Endothelial cell (in vitro differentiated cells): ENCODE data around the gene XPO4. TPM values are rescaled to one million over a fixed set of nuclear protein-coding genes. Genes with fewer than 3 reads are reported as not detected.
A peak's percentile ranks its signal among the peaks of the same experiment; 100 is the strongest.

Experiments used
- DNase-seq: peaks from one replicate; pipeline ENCODE4 v3.0.0; 2021; ENCODE audit warnings: low spot score
- H3K27ac Mint-ChIP-seq: one replicate; pipeline ENCODE4 v1.8.0; 2021; ENCODE audit warnings: mixed read lengths, inconsistent platforms; ENCODE audit not compliant: unreplicated experiment
- H3K27me3 Mint-ChIP-seq: one replicate; pipeline ENCODE4 v1.8.0; 2021; ENCODE audit warnings: mild to moderate bottlenecking, moderate library complexity, mixed read lengths, inconsistent platforms; ENCODE audit not compliant: unreplicated experiment
- H3K36me3 Mint-ChIP-seq: one replicate; pipeline ENCODE4 v1.8.0; 2021; ENCODE audit warnings: mild to moderate bottlenecking, low read depth, mixed read lengths, inconsistent platforms; ENCODE audit not compliant: unreplicated experiment
- H3K4me1 Mint-ChIP-seq: one replicate; pipeline ENCODE4 v1.8.0; 2021; ENCODE audit warnings: mild to moderate bottlenecking, mixed read lengths, inconsistent platforms; ENCODE audit not compliant: unreplicated experiment
- H3K4me3 Mint-ChIP-seq: one replicate; pipeline ENCODE4 v1.8.0; 2021; ENCODE audit warnings: mild to moderate bottlenecking, mixed read lengths, inconsistent platforms; ENCODE audit not compliant: unreplicated experiment
- H3K9me3 Mint-ChIP-seq: one replicate; pipeline ENCODE4 v1.8.0; 2021; ENCODE audit warnings: mixed read lengths, inconsistent platforms; ENCODE audit not compliant: unreplicated experiment
- total RNA-seq: library from RNA; stranded (reverse); fragmentation: NEBNext Ultra II Directional; extraction: Animal tissue kit (Norgen Biotek cat#: 25700); gene quantifications from one replicate; pipeline ENCODE4 v1.2.1, GENCODE V29; 2021; ENCODE audit not compliant: unreplicated experiment
- TF ChIP-seq, protein P1 (sequence below): fragments of 200-600 bp; sonication (generic); IDR thresholded peaks from one replicate; pipeline ENCODE4 v1.5.0; 2021; ENCODE audit warnings: antibody characterized with exemption; ENCODE audit not compliant: unreplicated experiment

XPO4 gene
- total RNA-seq, 1 donor from 2014 or later = 18.0 TPM

DNA sequence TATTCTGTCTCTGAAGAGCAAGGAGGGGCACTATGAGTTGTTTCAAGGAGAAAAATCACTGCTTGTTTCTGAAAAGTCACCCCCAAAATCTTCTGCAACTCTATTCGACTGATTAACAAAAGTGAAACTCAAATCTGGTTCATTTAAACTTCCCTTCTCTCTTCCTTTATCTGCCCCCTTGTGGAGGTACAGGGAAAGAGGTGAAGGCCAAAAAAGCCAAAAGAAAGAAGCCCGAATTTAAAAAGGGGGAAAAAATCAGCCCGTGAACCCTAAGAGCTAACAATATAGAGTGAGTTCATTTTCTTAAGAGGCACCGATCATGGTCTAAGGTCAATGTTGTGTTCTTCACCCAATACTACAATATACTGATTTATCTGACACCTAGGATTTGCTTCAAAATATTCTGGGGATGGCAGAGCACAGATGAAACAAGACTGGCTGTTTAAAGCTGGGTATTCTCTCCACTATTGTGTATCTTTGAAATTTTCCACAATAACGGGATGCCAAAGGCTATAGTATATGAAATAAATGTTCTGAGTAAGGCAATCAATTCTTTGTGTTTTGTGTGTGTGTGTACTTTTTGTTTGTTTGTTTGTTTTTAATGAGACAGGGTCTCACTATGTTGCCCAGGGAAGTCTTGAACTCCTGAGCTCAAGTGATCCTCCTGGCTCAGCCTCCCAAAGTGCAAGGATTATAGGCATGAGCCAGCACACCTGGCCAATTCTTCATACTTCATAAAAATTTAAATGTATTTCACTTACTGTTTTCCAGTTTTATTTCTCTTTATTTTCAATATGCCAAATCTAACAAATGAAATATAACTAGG lies 73.8 kb downstream of the XPO4 start:
- TF ChIP-seq, protein P1, sequence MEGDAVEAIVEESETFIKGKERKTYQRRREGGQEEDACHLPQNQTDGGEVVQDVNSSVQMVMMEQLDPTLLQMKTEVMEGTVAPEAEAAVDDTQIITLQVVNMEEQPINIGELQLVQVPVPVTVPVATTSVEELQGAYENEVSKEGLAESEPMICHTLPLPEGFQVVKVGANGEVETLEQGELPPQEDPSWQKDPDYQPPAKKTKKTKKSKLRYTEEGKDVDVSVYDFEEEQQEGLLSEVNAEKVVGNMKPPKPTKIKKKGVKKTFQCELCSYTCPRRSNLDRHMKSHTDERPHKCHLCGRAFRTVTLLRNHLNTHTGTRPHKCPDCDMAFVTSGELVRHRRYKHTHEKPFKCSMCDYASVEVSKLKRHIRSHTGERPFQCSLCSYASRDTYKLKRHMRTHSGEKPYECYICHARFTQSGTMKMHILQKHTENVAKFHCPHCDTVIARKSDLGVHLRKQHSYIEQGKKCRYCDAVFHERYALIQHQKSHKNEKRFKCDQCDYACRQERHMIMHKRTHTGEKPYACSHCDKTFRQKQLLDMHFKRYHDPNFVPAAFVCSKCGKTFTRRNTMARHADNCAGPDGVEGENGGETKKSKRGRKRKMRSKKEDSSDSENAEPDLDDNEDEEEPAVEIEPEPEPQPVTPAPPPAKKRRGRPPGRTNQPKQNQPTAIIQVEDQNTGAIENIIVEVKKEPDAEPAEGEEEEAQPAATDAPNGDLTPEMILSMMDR = peak; percentile 64
- no peak overlapping the region for H3K4me3 Mint-ChIP-seq
- peak overlapping the region; percentile 22 for H3K27ac Mint-ChIP-seq
- no peaks in the 10 kb centered on the region for H3K27me3 Mint-ChIP-seq
- no peaks in the 10 kb centered on the region for H3K9me3 Mint-ChIP-seq
- DNase-seq = peak; percentile 43
- H3K36me3 Mint-ChIP-seq = no peaks in the 10 kb centered on the region
- H3K4me1 Mint-ChIP-seq = peaks cover 7% of the 10 kb centered on the region

DNA sequence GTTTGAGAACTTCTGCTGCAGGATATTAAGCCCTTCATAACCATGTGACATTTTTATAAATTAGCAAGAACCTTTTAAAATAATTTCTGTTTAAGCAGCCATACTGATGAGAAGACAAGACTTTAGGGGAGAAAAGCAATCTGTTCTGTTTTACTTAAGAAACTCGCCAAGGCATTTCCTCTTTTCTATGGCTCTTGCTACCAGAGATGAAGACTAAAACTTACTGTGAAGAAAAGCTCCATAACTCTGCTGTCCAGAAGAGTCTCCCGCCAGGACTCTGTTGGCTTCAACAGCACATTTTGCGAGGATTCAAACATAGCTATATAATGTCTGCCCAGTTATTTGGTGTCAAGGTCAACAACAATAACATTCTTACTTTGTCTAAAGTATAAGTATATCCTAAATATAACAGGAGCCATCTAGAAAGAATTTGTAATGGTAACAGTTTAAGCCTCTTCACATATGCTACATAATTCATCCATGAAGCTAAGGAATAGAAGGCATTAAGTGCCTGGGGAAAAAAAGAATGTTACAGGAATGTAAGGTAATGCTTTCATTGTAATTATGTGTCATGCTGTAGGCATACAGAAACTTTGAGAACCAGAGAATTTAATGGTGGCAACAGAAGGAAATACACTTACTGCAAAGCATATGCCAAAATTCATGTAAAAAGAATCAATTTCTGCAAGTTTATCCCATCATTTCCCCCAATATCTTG lies 75.5 kb downstream of the XPO4 start:
- H3K27me3 Mint-ChIP-seq = no peaks in the 10 kb centered on the region
- DNase-seq = no peak

DNA sequence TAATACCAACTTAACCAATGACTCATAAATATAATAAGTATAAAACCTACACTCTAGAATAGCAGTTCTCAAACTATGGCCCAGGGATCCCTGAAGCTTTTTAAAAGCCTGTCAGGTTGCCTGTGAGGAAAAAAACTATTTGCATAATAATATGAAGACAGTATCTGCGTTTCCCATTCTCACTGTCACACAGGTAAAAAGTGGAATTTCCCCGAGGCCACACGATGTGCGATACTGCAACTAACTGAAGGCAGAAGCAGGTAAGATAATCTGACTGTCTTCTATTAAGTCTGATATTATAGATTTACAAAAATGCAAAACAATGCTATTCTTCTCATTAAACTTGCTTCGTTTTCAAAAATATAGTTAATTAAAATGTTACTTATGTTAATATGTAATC lies 76.2 kb downstream of the XPO4 start:
- Mint-ChIP-seq H3K27me3 (no peaks in the 10 kb centered on the region), H3K4me1 (peaks cover 7% of the 10 kb centered on the region), H3K9me3 (no peaks in the 10 kb centered on the region), H3K36me3 (no peaks in the 10 kb centered on the region), H3K4me3 (no peak overlapping the region), H3K27ac (no peak overlapping the region)
- TF ChIP-seq, protein P1 = no peak
- no peak for DNase-seq

More for the DNA sequence above, 75.5 kb downstream of the XPO4 start:
- Mint-ChIP-seq H3K36me3 (no peaks in the 10 kb centered on the region), H3K4me3 (no peak overlapping the region), H3K27ac (peak overlapping the region; percentile 42), H3K9me3 (no peaks in the 10 kb centered on the region), H3K4me1 (peaks cover 7% of the 10 kb centered on the region)
- TF ChIP-seq, protein P1 = no peak

DNA sequence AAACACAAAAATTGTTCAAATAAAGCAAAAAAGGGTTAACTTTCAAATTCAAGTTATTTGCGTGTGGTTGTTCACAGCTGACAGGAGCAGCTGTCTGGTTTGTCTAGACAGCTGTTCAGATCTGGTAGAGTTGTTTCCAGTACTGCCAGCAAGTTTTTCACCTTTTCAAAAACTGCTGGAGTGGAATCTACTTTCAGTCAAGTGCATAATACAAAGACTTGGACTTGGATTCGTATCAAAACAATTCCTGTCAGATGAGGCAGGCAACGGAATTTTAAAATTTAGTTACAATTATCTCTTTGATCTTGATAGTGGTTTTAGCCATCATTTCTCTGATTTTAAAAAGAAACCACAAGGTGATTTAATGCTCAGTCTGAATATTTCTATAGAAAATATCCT lies 77.1 kb downstream of the XPO4 start:
- no peak overlapping the region for H3K27ac Mint-ChIP-seq
- TF ChIP-seq, protein P1 = no peak

More for the DNA sequence above, 77.1 kb downstream of the XPO4 start:
- Mint-ChIP-seq H3K27me3 (no peaks in the 10 kb centered on the region), H3K4me1 (peaks cover 7% of the 10 kb centered on the region), H3K36me3 (no peaks in the 10 kb centered on the region), H3K9me3 (no peaks in the 10 kb centered on the region), H3K4me3 (no peak overlapping the region)
- DNase-seq = no peak
